Activated CD4-positive, alpha-beta T cell treated with anti-CD3 and anti-CD28 coated beads for 1 hour (primary cell): Measurements from ENCODE around the gene POLR2E.

ENCODE experiments used
- DNase-seq: peaks from one replicate; pipeline ENCODE4 v3.0.0-alpha.2; 2020

Gene POLR2E

GRCh38 chr19:1062387-1063029 is 32.7 kb downstream of the POLR2E start:
- no peak for DNase-seq

- DNase-seq = no peak
Observed at GRCh38 chr19:1061987-1062386, 33.2 kb downstream of the POLR2E start.

- DNase-seq = no peak
Observed at GRCh38 chr19:1060689-1061088, 34.5 kb downstream of the POLR2E start.

GRCh38 chr19:1058112-1058511 is 37.1 kb downstream of the POLR2E start:
- no peak for DNase-seq

GRCh38 chr19:1057176-1057855 is 37.9 kb downstream of the POLR2E start:
- no peak for DNase-seq

- DNase-seq = no peak
Observed at GRCh38 chr19:1055886-1056620, 39.1 kb downstream of the POLR2E start.

- no peak for DNase-seq
Observed at GRCh38 chr19:1055028-1055425, 40.1 kb downstream of the POLR2E start.

- DNase-seq = no peak
Observed at GRCh38 chr19:1054102-1055027, 40.8 kb downstream of the POLR2E start.

GRCh38 chr19:1053176-1054101 is 41.7 kb downstream of the POLR2E start:
- DNase-seq = no peak

- no peak for DNase-seq
Observed at GRCh38 chr19:1052349-1052975, 42.7 kb downstream of the POLR2E start.

- no peak for DNase-seq
Observed at GRCh38 chr19:1051791-1052190, 43.4 kb downstream of the POLR2E start.

GRCh38 chr19:1050989-1051788 is 44.0 kb downstream of the POLR2E start:
- DNase-seq = no peak

GRCh38 chr19:1049800-1050199 is 45.4 kb downstream of the POLR2E start:
- no peak for DNase-seq

GRCh38 chr19:1049106-1049505 is 46.1 kb downstream of the POLR2E start:
- no peak for DNase-seq

GRCh38 chr19:1047696-1048147 is 47.5 kb downstream of the POLR2E start:
- no peak for DNase-seq

- no peak for DNase-seq
Observed at GRCh38 chr19:1046836-1047695, 48.1 kb downstream of the POLR2E start.

GRCh38 chr19:1046117-1046626 is 49.0 kb downstream of the POLR2E start:
- no peak for DNase-seq

GRCh38 chr19:1045247-1045603 is 50.0 kb downstream of the POLR2E start:
- no peak for DNase-seq
